Gastrocnemius medialis (tissue), 4 donors: ENCODE data around the gene ESF1. TPM values are rescaled to one million over a fixed set of nuclear protein-coding genes. Genes with fewer than 3 reads are reported as not detected.

Source experiments
- ATAC-seq, 2 donors: fragments of 150-250 bp; one replicate each; pipeline ENCODE4 v1.9.1; 2016
- DNase-seq, 2 donors: peaks; one replicate each; pipeline ENCODE4 v3.0.0-alpha.2; 2019
- H3K27ac ChIP-seq, 4 donors: fragments of 200-600 bp; sonication (generic); 1 replicate in 1 of 4; 2 replicates in 3 of 4; pipeline ENCODE4 v1.5.1; 2016 to 2018; ENCODE audit warnings: mild to moderate bottlenecking in 2 of 4, moderate library complexity in 1 of 4
- H3K27me3 ChIP-seq, 3 donors: fragments of 200-600 bp; sonication (generic) in 2 of 3; 1 replicate in 1 of 3; 2 replicates in 2 of 3; pipeline versions ENCODE4 v1.5.1 to v1.6.0; 2016 to 2019; ENCODE audit warnings: mild to moderate bottlenecking in 1 of 3, moderate library complexity in 1 of 3
- H3K36me3 ChIP-seq, 2 donors: fragments of 200-600 bp; sonication (generic) in 1 of 2; one replicate each; pipeline ENCODE4 v1.5.1; 2017 to 2018
- H3K4me1 ChIP-seq, 2 donors: fragments of 200-600 bp; sonication (generic) in 1 of 2; one replicate each; pipeline ENCODE4 v1.5.1; 2016 to 2017; ENCODE audit warnings: mild to moderate bottlenecking in 2 of 2
- H3K4me3 ChIP-seq, 4 donors: fragments of 200-600 bp; sonication (generic) in 3 of 4; 1 replicate in 1 of 4; 2 replicates in 3 of 4; pipeline ENCODE4 v1.5.1; 2016 to 2019; ENCODE audit warnings: mild to moderate bottlenecking in 2 of 4
- H3K9me3 ChIP-seq, 3 donors: fragments of 200-600 bp; sonication (generic) in 2 of 3; 1 replicate in 1 of 3; 2 replicates in 2 of 3; pipeline ENCODE4 v1.5.1; 2016 to 2019
- CTCF ChIP-seq, 5 experiments: fragments of 450-650 bp in 3 of 5; fragments of 200-600 bp in 2 of 5; sonication (generic) in 2 of 5; IDR thresholded peaks in 4 of 5; conservative IDR thresholded peaks in 1 of 5; 1 replicate in 4 of 5; 2 replicates in 1 of 5; pipeline ENCODE4 v1.5.1; 2016 to 2019; ENCODE audit warnings: antibody characterized with exemption in 5 of 5, mild to moderate bottlenecking in 3 of 5, moderate library complexity in 3 of 5
- POLR2A ChIP-seq, 2 donors: fragments of 450-650 bp; IDR thresholded peaks; one replicate each; pipeline ENCODE4 v1.6.1; 2017; ENCODE audit warnings: antibody characterized with exemption in 2 of 2, mild to moderate bottlenecking in 2 of 2, moderate library complexity in 2 of 2
- in situ Hi-C, 4 donors: fragments of 200-750 bp; cut with MboI; loops; one replicate each; pipeline versions ENCODE4 v1.15.0 to v1.8.0; 2017; ENCODE audit warnings: low sequenced_read_pairs in 4 of 4
- intact Hi-C: fragments of 100-400 bp; cut with DNase I; formaldehyde crosslinking; loops from one replicate; pipeline ENCODE4 v1.15.1; 2023; ENCODE audit warnings: low total_unique reads
- total RNA-seq, 4 donors: library from RNA; depleted of rRNA; stranded (reverse); fragments of >200 nt; gene quantifications; one replicate each; pipeline versions ENCODE4 v1.1.0 to v1.2.3, GENCODE V29; 2016

The ESF1 gene
- total RNA-seq, 4 donors from 2014 or later, result 8.6 to 12.2 (median 10.8) TPM

- ATAC-seq (no peak), DNase-seq (no peak)
- TF ChIP-seq POLR2A (IDR thresholded peaks at IDR 0.05) (no peak), CTCF (IDR thresholded peaks at IDR 0.05 in 4 of 5, conservative IDR thresholded peaks at IDR 0.05 in 1 of 5) (no peak)
- Histone ChIP-seq H3K4me3 (no peak overlapping the region), H3K27ac (no peak overlapping the region), H3K27me3 (no peaks in the 10 kb centered on the region), H3K9me3 (no peaks in the 10 kb centered on the region), H3K36me3 (no peaks in the 10 kb centered on the region), H3K4me1 (no peaks in the 10 kb centered on the region)
- intact Hi-C loops, result no loop called here
- in situ Hi-C loops, result no loop called here
Measured at GRCh38 chr20:13700761-13701160, 84.0 kb downstream of the ESF1 start.

- Histone ChIP-seq H3K4me1 (no peaks in the 10 kb centered on the region), H3K27ac (no peak overlapping the region), H3K4me3 (no peak overlapping the region), H3K36me3 (no peaks in the 10 kb centered on the region), H3K9me3 (no peaks in the 10 kb centered on the region), H3K27me3 (no peaks in the 10 kb centered on the region)
- in situ Hi-C loops (no loop called here), intact Hi-C loops (no loop called here)
- DNase-seq (no peak), ATAC-seq (no peak)
- no peak for TF ChIP-seq CTCF (IDR thresholded peaks at IDR 0.05 in 4 of 5, conservative IDR thresholded peaks at IDR 0.05 in 1 of 5)
- TF ChIP-seq POLR2A (IDR thresholded peaks at IDR 0.05), result no peak
Measured at GRCh38 chr20:13694420-13695150, 90.1 kb downstream of the ESF1 start.

- Histone ChIP-seq H3K36me3 (no peaks in the 10 kb centered on the region), H3K9me3 (no peaks in the 10 kb centered on the region), H3K4me1 (no peaks in the 10 kb centered on the region), H3K27ac (no peak overlapping the region), H3K27me3 (no peaks in the 10 kb centered on the region), H3K4me3 (no peak overlapping the region)
- no peak for DNase-seq
- in situ Hi-C loops, result no loop called here
- TF ChIP-seq POLR2A (IDR thresholded peaks at IDR 0.05) (no peak), CTCF (IDR thresholded peaks at IDR 0.05 in 4 of 5, conservative IDR thresholded peaks at IDR 0.05 in 1 of 5) (no peak)
- intact Hi-C loops, result no loop called here
- ATAC-seq, result no peak
Measured at GRCh38 chr20:13692802-13693736, 91.7 kb downstream of the ESF1 start.

- Histone ChIP-seq H3K4me1 (no peaks in the 10 kb centered on the region), H3K36me3 (no peaks in the 10 kb centered on the region), H3K4me3 (no peak overlapping the region), H3K27ac (no peak overlapping the region), H3K27me3 (no peaks in the 10 kb centered on the region), H3K9me3 (no peaks in the 10 kb centered on the region)
- intact Hi-C loops, result no loop called here
- TF ChIP-seq POLR2A (IDR thresholded peaks at IDR 0.05) (no peak), CTCF (IDR thresholded peaks at IDR 0.05 in 4 of 5, conservative IDR thresholded peaks at IDR 0.05 in 1 of 5) (no peak)
- DNase-seq (no peak), ATAC-seq (peak in 1 of 2 donors; percentile 33)
- in situ Hi-C loops, result no loop called here
Measured at GRCh38 chr20:13690943-13691342, 93.8 kb downstream of the ESF1 start.
